ENCODE results near the gene GRID1. TPM values are rescaled to one million over a fixed set of nuclear protein-coding genes. Genes with fewer than 3 reads are reported as not detected.

Gene GRID1
- total and polyA plus RNA-seq, 10 of the 15 experiments (the other 5 are each of a cell fraction or from before 2014, with no cell fraction given): 0.04 to 0.62 (median 0.08) TPM; not detected in 5

DNA sequence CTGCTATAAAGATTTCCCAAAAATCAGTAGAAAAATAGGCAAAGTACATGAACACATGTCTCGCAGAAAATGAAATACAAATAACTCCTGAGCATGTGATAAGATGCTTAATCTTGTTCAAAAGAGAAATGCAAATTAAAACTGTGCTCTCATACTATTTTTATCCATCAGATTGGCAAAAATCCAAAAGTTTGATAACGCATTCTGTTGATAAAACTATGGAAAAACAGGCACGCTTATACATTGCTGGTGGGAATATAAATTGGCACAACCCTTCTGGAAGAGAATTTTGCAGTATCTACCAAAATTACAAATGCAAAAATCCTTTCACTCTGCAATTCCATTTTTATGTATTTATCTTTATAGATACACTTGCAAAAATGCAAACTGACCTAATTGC lies 315.0 kb downstream of the GRID1 start:
- Histone ChIP-seq H4K20me1 (ENCODE audit: control insufficient read depth, insufficient read depth) (no peaks in the 10 kb centered on the region), H3K27ac (ENCODE audit: control insufficient read depth, insufficient read depth) (no peak overlapping the region), H2AFZ (ENCODE audit: control insufficient read depth, low read depth, low read length) (no peak overlapping the region), H3K4me3 (no peak overlapping the region), H3K9ac (ENCODE audit: control insufficient read depth, insufficient read depth, low read length) (no peak overlapping the region), H3K4me2 (ENCODE audit: control insufficient read depth, insufficient read depth) (no peak overlapping the region), H3K79me2 (ENCODE audit: control insufficient read depth, insufficient read depth, low read length) (no peaks in the 10 kb centered on the region), H3K36me3 (ENCODE audit: control insufficient read depth in 2 of 2, insufficient read depth in 2 of 2, low read length in 1 of 2) (no peaks in the 10 kb centered on the region), H3K9me3 (replicated peaks; ENCODE audit: control insufficient read depth, insufficient read depth, low read length) (no peaks in the 10 kb centered on the region), H3K27me3 (replicated peaks in 1 of 2; ENCODE audit: control insufficient read depth in 2 of 2, insufficient read depth in 2 of 2, low read length in 1 of 2) (no peaks in the 10 kb centered on the region), H3K4me1 (ENCODE audit: control insufficient read depth, insufficient read depth, low read length) (no peaks in the 10 kb centered on the region)
- RAD21 ChIA-PET (ENCODE audit: unreplicated experiment): no interaction called here
- CTCF ChIA-PET: no interaction called here
- intact Hi-C loops (cut with micrococcal nuclease; ENCODE audit: unreplicated experiment): no loop called here
- POLR2A ChIA-PET: no interaction called here
- BruUV-seq (replicated peaks): no TSS peak
- SMC1A ChIA-PET (ENCODE audit: uncharacterized antibody, unreplicated experiment): no interaction called here
- 69% methylated on average over 3 of the region's 3 CpGs for WGBS (ENCODE audit: insufficient coverage, insufficient replicate concordance, low lambda C conversion rate, missing lambda C conversion rate)
- FAIRE-seq (no peak), ATAC-seq (no peak), DNase-seq (ENCODE audit: low read depth, low spot score) (no peak)
- TF ChIP-seq, protein P1, sequence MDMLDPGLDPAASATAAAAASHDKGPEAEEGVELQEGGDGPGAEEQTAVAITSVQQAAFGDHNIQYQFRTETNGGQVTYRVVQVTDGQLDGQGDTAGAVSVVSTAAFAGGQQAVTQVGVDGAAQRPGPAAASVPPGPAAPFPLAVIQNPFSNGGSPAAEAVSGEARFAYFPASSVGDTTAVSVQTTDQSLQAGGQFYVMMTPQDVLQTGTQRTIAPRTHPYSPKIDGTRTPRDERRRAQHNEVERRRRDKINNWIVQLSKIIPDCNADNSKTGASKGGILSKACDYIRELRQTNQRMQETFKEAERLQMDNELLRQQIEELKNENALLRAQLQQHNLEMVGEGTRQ (IDR thresholded peaks at IDR 0.05; ENCODE audit: borderline replicate concordance, low read depth, low read length): no peak
- TF ChIP-seq RUNX3 (IDR thresholded peaks at IDR 0.05; ENCODE audit: low read length) (no peak), JUND (IDR thresholded peaks at IDR 0.05; ENCODE audit: low read depth, low read length) (no peak), STAT1 (conservative IDR thresholded peaks at IDR 0.05) (no peak), ZNF207 (IDR thresholded peaks at IDR 0.05; ENCODE audit: borderline replicate concordance) (no peak), HDGF (IDR thresholded peaks at IDR 0.05) (no peak), BMI1 (IDR thresholded peaks at IDR 0.05; ENCODE audit: borderline replicate concordance) (no peak), POLR2AphosphoS2 (IDR thresholded peaks at IDR 0.05; ENCODE audit: low read depth, low read length) (no peak), ZBED1 (IDR thresholded peaks at IDR 0.05; ENCODE audit: borderline replicate concordance) (no peak), HCFC1 (IDR thresholded peaks at IDR 0.05; ENCODE audit: low read length) (no peak), SPI1 (IDR thresholded peaks at IDR 0.05; ENCODE audit: borderline replicate concordance, insufficient read depth, low read depth, low read length) (no peak), GABPA (IDR thresholded peaks at IDR 0.05; ENCODE audit: low read depth) (no peak)
- TF ChIP-seq, protein P2, sequence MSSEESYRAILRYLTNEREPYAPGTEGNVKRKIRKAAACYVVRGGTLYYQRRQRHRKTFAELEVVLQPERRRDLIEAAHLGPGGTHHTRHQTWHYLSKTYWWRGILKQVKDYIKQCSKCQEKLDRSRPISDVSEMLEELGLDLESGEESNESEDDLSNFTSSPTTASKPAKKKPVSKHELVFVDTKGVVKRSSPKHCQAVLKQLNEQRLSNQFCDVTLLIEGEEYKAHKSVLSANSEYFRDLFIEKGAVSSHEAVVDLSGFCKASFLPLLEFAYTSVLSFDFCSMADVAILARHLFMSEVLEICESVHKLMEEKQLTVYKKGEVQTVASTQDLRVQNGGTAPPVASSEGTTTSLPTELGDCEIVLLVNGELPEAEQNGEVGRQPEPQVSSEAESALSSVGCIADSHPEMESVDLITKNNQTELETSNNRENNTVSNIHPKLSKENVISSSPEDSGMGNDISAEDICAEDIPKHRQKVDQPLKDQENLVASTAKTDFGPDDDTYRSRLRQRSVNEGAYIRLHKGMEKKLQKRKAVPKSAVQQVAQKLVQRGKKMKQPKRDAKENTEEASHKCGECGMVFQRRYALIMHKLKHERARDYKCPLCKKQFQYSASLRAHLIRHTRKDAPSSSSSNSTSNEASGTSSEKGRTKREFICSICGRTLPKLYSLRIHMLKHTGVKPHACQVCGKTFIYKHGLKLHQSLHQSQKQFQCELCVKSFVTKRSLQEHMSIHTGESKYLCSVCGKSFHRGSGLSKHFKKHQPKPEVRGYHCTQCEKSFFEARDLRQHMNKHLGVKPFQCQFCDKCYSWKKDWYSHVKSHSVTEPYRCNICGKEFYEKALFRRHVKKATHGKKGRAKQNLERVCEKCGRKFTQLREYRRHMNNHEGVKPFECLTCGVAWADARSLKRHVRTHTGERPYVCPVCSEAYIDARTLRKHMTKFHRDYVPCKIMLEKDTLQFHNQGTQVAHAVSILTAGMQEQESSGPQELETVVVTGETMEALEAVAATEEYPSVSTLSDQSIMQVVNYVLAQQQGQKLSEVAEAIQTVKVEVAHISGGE (CRISPR knock-in tag; IDR thresholded peaks at IDR 0.05): no peak
- TF ChIP-seq, protein P3, sequence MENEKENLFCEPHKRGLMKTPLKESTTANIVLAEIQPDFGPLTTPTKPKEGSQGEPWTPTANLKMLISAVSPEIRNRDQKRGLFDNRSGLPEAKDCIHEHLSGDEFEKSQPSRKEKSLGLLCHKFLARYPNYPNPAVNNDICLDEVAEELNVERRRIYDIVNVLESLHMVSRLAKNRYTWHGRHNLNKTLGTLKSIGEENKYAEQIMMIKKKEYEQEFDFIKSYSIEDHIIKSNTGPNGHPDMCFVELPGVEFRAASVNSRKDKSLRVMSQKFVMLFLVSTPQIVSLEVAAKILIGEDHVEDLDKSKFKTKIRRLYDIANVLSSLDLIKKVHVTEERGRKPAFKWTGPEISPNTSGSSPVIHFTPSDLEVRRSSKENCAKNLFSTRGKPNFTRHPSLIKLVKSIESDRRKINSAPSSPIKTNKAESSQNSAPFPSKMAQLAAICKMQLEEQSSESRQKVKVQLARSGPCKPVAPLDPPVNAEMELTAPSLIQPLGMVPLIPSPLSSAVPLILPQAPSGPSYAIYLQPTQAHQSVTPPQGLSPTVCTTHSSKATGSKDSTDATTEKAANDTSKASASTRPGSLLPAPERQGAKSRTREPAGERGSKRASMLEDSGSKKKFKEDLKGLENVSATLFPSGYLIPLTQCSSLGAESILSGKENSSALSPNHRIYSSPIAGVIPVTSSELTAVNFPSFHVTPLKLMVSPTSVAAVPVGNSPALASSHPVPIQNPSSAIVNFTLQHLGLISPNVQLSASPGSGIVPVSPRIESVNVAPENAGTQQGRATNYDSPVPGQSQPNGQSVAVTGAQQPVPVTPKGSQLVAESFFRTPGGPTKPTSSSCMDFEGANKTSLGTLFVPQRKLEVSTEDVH (IDR thresholded peaks at IDR 0.05; ENCODE audit: low read depth, partially characterized antibody): no peak
- TF ChIP-seq, protein P4, sequence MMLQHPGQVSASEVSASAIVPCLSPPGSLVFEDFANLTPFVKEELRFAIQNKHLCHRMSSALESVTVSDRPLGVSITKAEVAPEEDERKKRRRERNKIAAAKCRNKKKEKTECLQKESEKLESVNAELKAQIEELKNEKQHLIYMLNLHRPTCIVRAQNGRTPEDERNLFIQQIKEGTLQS (IDR thresholded peaks at IDR 0.05; ENCODE audit: borderline replicate concordance, extremely low read depth, low read depth, low read length): no peak
- in situ Hi-C loops (cut with MboI): no loop called here
